Measurements from ENCODE around the gene TMEM19. TPM values are rescaled to one million over a fixed set of nuclear protein-coding genes. Genes with fewer than 3 reads are reported as not detected.
"Not testable (repeated sequence)": the region's sequence is repeated elsewhere in the genome, so short reads cannot be mapped to it uniquely, and the experiment has no call there.

The TMEM19 gene
- total RNA-seq, 1 experiment from 2014 or later: 39.5 TPM

- H3K27me3 ChIP-seq (ENCODE audit: insufficient read depth, low read depth): no peaks in the 10 kb centered on the region
- no peak overlapping the region for H2AFZ ChIP-seq
- H3K4me1 ChIP-seq (replicated peaks; ENCODE audit: insufficient read depth): peaks cover 13% of the 10 kb centered on the region
- H4K20me1 ChIP-seq (ENCODE audit: insufficient read depth): no peaks in the 10 kb centered on the region
- no peak for TF ChIP-seq CTCF (conservative IDR thresholded peaks at IDR 0.05)
- no peak for TF ChIP-seq EZH2 (IDR thresholded peaks at IDR 0.05; ENCODE audit: low read depth)
- no peak overlapping the region for H3K4me2 ChIP-seq
- CTCF ChIA-PET: no interaction called here
- POLR2A ChIA-PET (ENCODE audit: unreplicated experiment): interaction anchor here (0.6 kb wide), 1 partner anchor 1945 kb away, joined by 5 read pairs; no protein-coding TSS in a partner anchor
- no peak overlapping the region for H3K4me3 ChIP-seq
- H3K9me3 ChIP-seq (ENCODE audit: insufficient read depth, low read depth): no peaks in the 10 kb centered on the region
- H3F3A ChIP-seq (ENCODE audit: insufficient read depth, low read depth): peaks cover 5% of the 10 kb centered on the region
- no peaks in the 10 kb centered on the region for H3K9me2 ChIP-seq (ENCODE audit: insufficient read depth)
- peaks cover 17% of the 10 kb centered on the region for H3K79me2 ChIP-seq (ENCODE audit: low read depth)
- intact Hi-C loops (cut with micrococcal nuclease; ENCODE audit: unreplicated experiment): no loop called here
- BruUV-seq (replicated peaks): no TSS peak
- no peaks in the 10 kb centered on the region for H3K36me3 ChIP-seq (ENCODE audit: low read depth)
- DNase-seq: no peak
- H3K27ac ChIP-seq: no peak overlapping the region
Measured at GRCh38 chr12:71684081-71684480, 1.8 kb upstream of the TMEM19 start.

GRCh38 chr12:71685312-71685906, 473 bp upstream of the TMEM19 start:
- H3K27ac ChIP-seq: peak overlapping the region; percentile 72

DNA sequence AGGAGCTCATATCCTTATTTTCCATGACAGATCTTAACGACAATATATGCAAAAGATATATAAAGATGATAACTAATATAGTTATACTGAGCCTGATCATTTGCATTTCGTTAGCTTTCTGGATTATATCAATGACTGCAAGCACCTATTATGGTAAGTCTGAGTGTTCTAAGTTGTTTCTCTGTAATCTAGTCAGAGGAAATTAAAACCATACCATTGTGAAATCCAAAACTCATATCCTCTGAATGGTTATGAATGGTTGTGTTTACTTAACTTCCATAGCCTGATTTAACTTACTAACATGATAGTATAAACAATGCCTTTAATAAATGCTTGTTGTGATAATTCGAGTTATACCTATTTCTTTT, 760 bp downstream of the TMEM19 start:
- peaks cover 5% of the 10 kb centered on the region for H3F3A ChIP-seq (ENCODE audit: insufficient read depth, low read depth)
- peak overlapping the region; percentile 93 for H2AFZ ChIP-seq
- POLR2A ChIA-PET (ENCODE audit: unreplicated experiment): interaction anchor here (0.5 to 1.1 kb wide), 3 partner anchors 22 to 1740 kb away, joined by 3 to 5 read pairs (median 4); partner anchors contain the start of gene RAB21
- CTCF ChIA-PET: interaction anchor here (0.5 to 2.8 kb wide), 3 partner anchors 60 to 193 kb away, joined by 7 to 17 read pairs (median 8); no protein-coding TSS in a partner anchor
- no peaks in the 10 kb centered on the region for H3K9me2 ChIP-seq (ENCODE audit: insufficient read depth)
- TF ChIP-seq CTCF (conservative IDR thresholded peaks at IDR 0.05) (no peak), EZH2 (IDR thresholded peaks at IDR 0.05; ENCODE audit: low read depth) (no peak)
- peaks cover 17% of the 10 kb centered on the region for H3K79me2 ChIP-seq (ENCODE audit: low read depth)
- no peak for DNase-seq
- no peaks in the 10 kb centered on the region for H3K27me3 ChIP-seq (ENCODE audit: insufficient read depth, low read depth)
- H4K20me1 ChIP-seq (ENCODE audit: insufficient read depth): no peaks in the 10 kb centered on the region
- H3K4me2 ChIP-seq: peak overlapping the region; percentile 91
- peak overlapping the region; percentile 96 for H3K4me3 ChIP-seq
- peak overlapping the region; percentile 72 for H3K27ac ChIP-seq
- BruUV-seq (replicated peaks): no TSS peak
- H3K4me1 ChIP-seq (replicated peaks; ENCODE audit: insufficient read depth): peaks cover 13% of the 10 kb centered on the region
- H3K36me3 ChIP-seq (ENCODE audit: low read depth): no peaks in the 10 kb centered on the region
- no peaks in the 10 kb centered on the region for H3K9me3 ChIP-seq (ENCODE audit: insufficient read depth, low read depth)
- intact Hi-C loops (cut with micrococcal nuclease; ENCODE audit: unreplicated experiment): loop anchor here (1.0 to 2.0 kb wide), 3 partner anchors 18 to 68 kb away; partner anchors contain the start of genes RAB21 and THAP2

More at GRCh38 chr12:71685312-71685906, 473 bp upstream of the TMEM19 start:
- no peak for TF ChIP-seq CTCF (conservative IDR thresholded peaks at IDR 0.05)
- no peak for TF ChIP-seq EZH2 (IDR thresholded peaks at IDR 0.05; ENCODE audit: low read depth)
- Histone ChIP-seq H3K4me3 (peak overlapping the region; percentile 96), H3K9me3 (ENCODE audit: insufficient read depth, low read depth) (no peaks in the 10 kb centered on the region), H3K79me2 (ENCODE audit: low read depth) (peaks cover 17% of the 10 kb centered on the region), H3K4me1 (replicated peaks; ENCODE audit: insufficient read depth) (peaks cover 13% of the 10 kb centered on the region), H4K20me1 (ENCODE audit: insufficient read depth) (no peaks in the 10 kb centered on the region), H2AFZ (peak overlapping the region; percentile 93), H3K36me3 (ENCODE audit: low read depth) (no peaks in the 10 kb centered on the region), H3F3A (ENCODE audit: insufficient read depth, low read depth) (peaks cover 5% of the 10 kb centered on the region), H3K9me2 (ENCODE audit: insufficient read depth) (no peaks in the 10 kb centered on the region), H3K4me2 (peak overlapping the region; percentile 91), H3K27me3 (ENCODE audit: insufficient read depth, low read depth) (no peaks in the 10 kb centered on the region)
- BruUV-seq (replicated peaks): TSS peak; percentile 61
- DNase-seq: no peak
- POLR2A ChIA-PET (ENCODE audit: unreplicated experiment): interaction anchor here (0.6 to 2.1 kb wide), 5 partner anchors 14 to 62 kb away, joined by 3 to 14 read pairs (median 6); partner anchors contain the start of genes THAP2 and ZFC3H1
- intact Hi-C loops (cut with micrococcal nuclease; ENCODE audit: unreplicated experiment): no loop called here
- CTCF ChIA-PET: interaction anchor here (0.9 to 2.8 kb wide), 2 partner anchors 61 to 161 kb away, joined by 7 to 17 read pairs; no protein-coding TSS in a partner anchor

- H3K27me3 ChIP-seq (ENCODE audit: insufficient read depth, low read depth); H3K9me2 ChIP-seq (ENCODE audit: insufficient read depth); DNase-seq; BruUV-seq (replicated peaks); H4K20me1 ChIP-seq (ENCODE audit: insufficient read depth); H3F3A ChIP-seq (ENCODE audit: insufficient read depth, low read depth); H3K9me3 ChIP-seq (ENCODE audit: insufficient read depth, low read depth); H3K36me3 ChIP-seq (ENCODE audit: low read depth): not testable (repeated sequence)
- ChIA-PET POLR2A (ENCODE audit: unreplicated experiment) (interaction anchor here (0.7 kb wide), 1 partner anchor 23 kb away, joined by 5 read pairs; no protein-coding TSS in a partner anchor), CTCF (interaction anchor here (2.8 kb wide), 1 partner anchor 60 kb away, joined by 17 read pairs; no protein-coding TSS in a partner anchor)
- H3K4me3 ChIP-seq: peak overlapping the region; percentile 96
- peak overlapping the region; percentile 93 for H2AFZ ChIP-seq
- peaks cover 13% of the 10 kb centered on the region for H3K4me1 ChIP-seq (replicated peaks; ENCODE audit: insufficient read depth)
- H3K4me2 ChIP-seq: peak overlapping the region; percentile 91
- intact Hi-C loops (cut with micrococcal nuclease; ENCODE audit: unreplicated experiment): loop anchor here (2.0 kb wide), 2 partner anchors 18 to 68 kb away; partner anchors contain the start of gene RAB21
- H3K27ac ChIP-seq: 0 out of 2 replicates have a peak overlapping the region, but pooled peaks have one; percentile 72
- H3K79me2 ChIP-seq (ENCODE audit: low read depth): peaks cover 17% of the 10 kb centered on the region
Measured at GRCh38 chr12:71687172-71687571, 1.3 kb downstream of the TMEM19 start.
